H1 (cell line): ENCODE measurements around the gene TPH2. TPM values are rescaled to one million over a fixed set of nuclear protein-coding genes. Genes with fewer than 3 reads are reported as not detected.

ENCODE experiments used
- CTCF ChIA-PET: fragments of 300-600 bp; sonication (Branson Sonifier 250); formaldehyde crosslinking; loops from one replicate; lab custom pipeline; 2021; ENCODE audit not compliant: partially characterized antibody; lab: Charles Lee
- POLR2A ChIA-PET: fragments of 300-600 bp; sonication (Branson Sonifier 250); formaldehyde crosslinking; loops from one replicate; lab custom pipeline; 2021; ENCODE audit warnings: inconsistent platforms; ENCODE audit not compliant: partially characterized antibody; lab: Charles Lee
- DNase-seq, 2 experiments: peaks; one replicate each; pipeline versions ENCODE4 v3.0.0 to v3.0.0-alpha.2; 2010 to 2022; ENCODE audit warnings: low spot score in 2 of 2, low read depth in 1 of 2, mixed read lengths in 1 of 2
- FAIRE-seq: peaks from 2 replicates; lab custom pipeline; 2011; peaks lifted over from hg19 to GRCh38; lab: Jason Lieb, UNC
- H2AFZ ChIP-seq: 2 replicates; pipeline ENCODE4 v1.8.1; 2012; ENCODE audit warnings: low read length, inconsistent platforms
- H2AK5ac ChIP-seq: 2 replicates; pipeline ENCODE4 v1.6.1; 2013; ENCODE audit warnings: low read depth, low read length
- H2BK120ac ChIP-seq: replicated peaks from 2 replicates; pipeline ENCODE3; 2013; ENCODE audit warnings: low read depth, low read length, inconsistent platforms
- H2BK12ac ChIP-seq: 2 replicates; pipeline ENCODE4 v1.6.1; 2013; ENCODE audit warnings: low read depth, low read length
- H2BK15ac ChIP-seq: 2 replicates; pipeline ENCODE4 v1.6.1; 2013; ENCODE audit warnings: low read length
- H2BK20ac ChIP-seq: 2 replicates; pipeline ENCODE4 v1.6.1; 2013; ENCODE audit warnings: low read length
- H2BK5ac ChIP-seq: 2 replicates; pipeline ENCODE4 v1.6.1; 2013; ENCODE audit warnings: low read depth, low read length
- H3K14ac ChIP-seq: 2 replicates; pipeline ENCODE4 v1.6.1; 2013; ENCODE audit warnings: inconsistent platforms; ENCODE audit not compliant: insufficient read length
- H3K18ac ChIP-seq: 2 replicates; pipeline ENCODE4 v1.6.1; 2013; ENCODE audit warnings: low read length; ENCODE audit errors: extremely low read depth
- H3K23ac ChIP-seq: 2 replicates; pipeline ENCODE4 v1.6.1; 2013; ENCODE audit warnings: inconsistent platforms; ENCODE audit not compliant: insufficient read length
- H3K23me2 ChIP-seq: 2 replicates; pipeline ENCODE4 v1.6.1; 2013; ENCODE audit warnings: low read depth, low read length
- H3K27ac ChIP-seq: 2 replicates; pipeline ENCODE4 v1.6.1; 2011; ENCODE audit warnings: low read depth, low read length, inconsistent platforms
- H3K27me3 ChIP-seq, 4 experiments: replicated peaks in 1 of 4; 1 replicate in 1 of 4; 2 replicates in 3 of 4; pipeline versions ENCODE4 v1.6.1 to v1.8.1; 2011 to 2013; ENCODE audit warnings: low read length in 3 of 4, mild to moderate bottlenecking in 3 of 4, inconsistent platforms in 2 of 4, mixed read lengths in 2 of 4, moderate library complexity in 1 of 4; ENCODE audit not compliant: control insufficient read depth in 3 of 4, insufficient read depth in 3 of 4; ENCODE audit errors: extremely low read depth in 1 of 4
- H3K36me3 ChIP-seq, 4 experiments: 2 replicates each; pipeline versions ENCODE4 v1.6.1 to v1.8.1; 2011 to 2013; ENCODE audit warnings: mild to moderate bottlenecking in 4 of 4, low read length in 3 of 4, moderate library complexity in 2 of 4, control low read depth in 1 of 4, inconsistent platforms in 1 of 4; ENCODE audit not compliant: insufficient read depth in 4 of 4, control insufficient read depth in 2 of 4
- H3K4ac ChIP-seq: replicated peaks from 2 replicates; pipeline ENCODE3; 2013; ENCODE audit warnings: low read length, low read depth, mixed read lengths, inconsistent platforms; ENCODE audit not compliant: insufficient read length
- H3K4me1 ChIP-seq, 4 experiments: replicated peaks in 1 of 4; 1 replicate in 1 of 4; 2 replicates in 3 of 4; pipeline versions ENCODE4 v1.6.1 to v1.8.1; 2011 to 2013; ENCODE audit warnings: low read length in 3 of 4, inconsistent platforms in 2 of 4, mixed read lengths in 1 of 4; ENCODE audit not compliant: insufficient read depth in 4 of 4, control insufficient read depth in 3 of 4
- H3K4me2 ChIP-seq, 2 experiments: 2 replicates each; pipeline versions ENCODE4 v1.6.1 to v1.8.1; 2011 to 2013; ENCODE audit warnings: low read depth in 2 of 2, low read length in 2 of 2, control low read depth in 1 of 2, inconsistent platforms in 1 of 2, mild to moderate bottlenecking in 1 of 2; ENCODE audit not compliant: insufficient read depth in 1 of 2
- H3K4me3 ChIP-seq, 4 experiments: fragments of 200-600, 300-600 bp in 1 of 4; sonication (generic), shearing (Covaris generic), sonication (Bioruptor Twin) in 1 of 4; 2 replicates each; pipeline versions ENCODE4 v1.5.1 to v1.8.1; 2011 to 2016; ENCODE audit warnings: low read length in 4 of 4, low read depth in 3 of 4, control low read depth in 2 of 4, inconsistent platforms in 2 of 4, mild to moderate bottlenecking in 2 of 4, mixed read lengths in 1 of 4, moderate library complexity in 1 of 4; ENCODE audit not compliant: insufficient read depth in 2 of 4; ENCODE audit errors: extremely low read depth in 1 of 4
- H3K56ac ChIP-seq: replicated peaks from 2 replicates; pipeline ENCODE3; 2013; ENCODE audit warnings: low read depth, mild to moderate bottlenecking, mixed read lengths, low read length, inconsistent platforms; ENCODE audit not compliant: insufficient read length
- H3K79me1 ChIP-seq: 2 replicates; pipeline ENCODE4 v1.6.1; 2013; ENCODE audit warnings: low read depth, low read length, control low read depth
- H3K79me2 ChIP-seq, 2 experiments: 2 replicates each; pipeline versions ENCODE4 v1.6.1 to v1.8.1; 2012 to 2013; ENCODE audit warnings: low read length in 2 of 2, mild to moderate bottlenecking in 2 of 2, inconsistent platforms in 1 of 2; ENCODE audit not compliant: insufficient read depth in 2 of 2, control insufficient read depth in 1 of 2
- H3K9ac ChIP-seq, 4 experiments: replicated peaks in 1 of 4; 1 replicate in 1 of 4; 2 replicates in 3 of 4; pipeline versions ENCODE4 v1.6.1 to v1.8.1; 2011 to 2013; ENCODE audit warnings: low read depth in 3 of 4, low read length in 3 of 4, control low read depth in 2 of 4, mild to moderate bottlenecking in 2 of 4, moderate library complexity in 2 of 4, inconsistent platforms in 1 of 4; ENCODE audit errors: extremely low read depth in 1 of 4
- H3K9me3 ChIP-seq, 2 experiments: 2 replicates each; pipeline versions ENCODE4 v1.6.1 to v1.8.1; 2012 to 2013; ENCODE audit warnings: mild to moderate bottlenecking in 2 of 2, moderate library complexity in 2 of 2, control low read depth in 1 of 2, inconsistent platforms in 1 of 2, low read depth in 1 of 2, low read length in 1 of 2, mixed read lengths in 1 of 2; ENCODE audit not compliant: insufficient read depth in 2 of 2
- H4K20me1 ChIP-seq, 2 experiments: replicated peaks in 1 of 2; 2 replicates each; pipeline versions ENCODE3 to v1.8.1; 2011 to 2013; ENCODE audit warnings: inconsistent platforms in 2 of 2, low read length in 2 of 2, mild to moderate bottlenecking in 1 of 2; ENCODE audit not compliant: insufficient read depth in 2 of 2, control insufficient read depth in 1 of 2
- H4K5ac ChIP-seq: 2 replicates; pipeline ENCODE4 v1.6.1; 2013; ENCODE audit warnings: low read length, low read depth, mixed read lengths, inconsistent platforms; ENCODE audit not compliant: insufficient read length
- H4K8ac ChIP-seq: 2 replicates; pipeline ENCODE4 v1.8.0; 2013; ENCODE audit warnings: mild to moderate bottlenecking, moderate library complexity, low read length, inconsistent platforms; ENCODE audit not compliant: insufficient read depth; ENCODE audit errors: extremely low read depth
- H4K91ac ChIP-seq: replicated peaks from 2 replicates; pipeline ENCODE3; 2013; ENCODE audit warnings: low read length, mixed read lengths, inconsistent platforms; ENCODE audit not compliant: insufficient read length
- ATF2 ChIP-seq: IDR thresholded peaks from 2 replicates; pipeline ENCODE4 v1.6.1; 2012; ENCODE audit warnings: low read length, inconsistent platforms
- PHF8 ChIP-seq: fragments of 200-600 bp; sonication (generic); conservative IDR thresholded peaks from 2 replicates; pipeline ENCODE4 v1.7.1; 2012; ENCODE audit warnings: low read depth, mild to moderate bottlenecking, inconsistent platforms, low read length, moderate library complexity
- RAD21 ChIP-seq, 2 experiments: IDR thresholded peaks in 1 of 2; conservative IDR thresholded peaks in 1 of 2; 2 replicates each; pipeline ENCODE4 v1.6.1; 2011; ENCODE audit warnings: low read depth in 2 of 2, low read length in 2 of 2, improper control_type of control experiment in 1 of 2, inconsistent platforms in 1 of 2, mild to moderate bottlenecking in 1 of 2, moderate library complexity in 1 of 2
- USF2 ChIP-seq: IDR thresholded peaks from 2 replicates; pipeline ENCODE4 v1.6.1; 2011; ENCODE audit warnings: low read length, improper control_type of control experiment
- WGBS, 2 experiments: shearing (Covaris generic) in 1 of 2; methylation state at CpG; one replicate each; pipeline versions ENCODE4 v1.1.6 to v1.1.7; 2013 to 2015; ENCODE audit warnings: low lambda C conversion rate in 2 of 2, mixed read lengths in 2 of 2, inconsistent platforms in 1 of 2, low coverage in 1 of 2, missing lambda C conversion rate in 1 of 2; ENCODE audit not compliant: insufficient replicate concordance in 2 of 2, insufficient coverage in 1 of 2, insufficient read length in 1 of 2; ENCODE audit errors: extremely low coverage in 1 of 2, missing lambda C conversion rate in 1 of 2; 5-methylcytosine and 5-hydroxymethylcytosine counted together
- polyA plus RNA-seq, 7 experiments: library from polyadenylated mRNA; depleted of rRNA in 3 of 7; stranded (reverse) in 5 of 7; unstranded in 2 of 7; fragments of >200 nt in 5 of 7; fragments of 200-250 nt in 2 of 7; gene quantifications; 1 replicate in 5 of 7; 2 replicates in 1 of 7; 4 replicates in 1 of 7; pipeline versions ENCODE4 v1.2.1 to v1.2.3, GENCODE V29; 2011 to 2013; ENCODE audit warnings: missing spikeins in 2 of 7, mixed read lengths in 2 of 7
- total RNA-seq: library from RNA; stranded (reverse); fragmentation: NEBNext Ultra II Directional; extraction: Animal tissue kit (Norgen Biotek cat#: 25700); gene quantifications from 2 replicates; pipeline ENCODE4 v1.2.1, GENCODE V29; 2021

TPH2 gene
- total and polyA plus RNA-seq, 2 of the 8 experiments (the other 6 are each of a cell fraction or from before 2014, with no cell fraction given): 0.57 to 1.1 TPM

GRCh38 chr12:72000969-72001648 is 62.5 kb downstream of the TPH2 start:
- ChIA-PET CTCF (interaction anchor here (0.9 to 2.9 kb wide), 2 partner anchors 16 to 57 kb away, joined by 3 to 8 read pairs; no protein-coding TSS in a partner anchor), POLR2A (no interaction called here)
- no peak overlapping the region for H3K4me3 ChIP-seq
- H3K27ac ChIP-seq: no peak overlapping the region
- H2AK5ac ChIP-seq: no peak overlapping the region
- H3K18ac ChIP-seq: no peak overlapping the region
- no peak overlapping the region for H2BK15ac ChIP-seq
- no peaks in the 10 kb centered on the region for H3K36me3 ChIP-seq
- TF ChIP-seq USF2 (no peak), PHF8 (no peak), RAD21 (IDR thresholded peaks at IDR 0.05 in 1 of 2, conservative IDR thresholded peaks at IDR 0.05 in 1 of 2; ENCODE audit: low read depth in 2 of 2, low read length in 2 of 2) (no peak), ATF2 (no peak)
- TF ChIP-seq, all 59 proteins: peak for 0
- no peaks in the 10 kb centered on the region for H3K79me2 ChIP-seq
- no peak overlapping the region for H4K5ac ChIP-seq
- no peak overlapping the region for H3K4me2 ChIP-seq
- no peak overlapping the region for H4K8ac ChIP-seq
- H3K56ac ChIP-seq: no peak overlapping the region
- no peak overlapping the region for H3K4ac ChIP-seq
- no peak overlapping the region for H3K23ac ChIP-seq
- no peak overlapping the region for H3K9ac ChIP-seq
- H3K27me3 ChIP-seq: no peaks in the 10 kb centered on the region
- DNase-seq (no peak), FAIRE-seq (no peak)
- H4K20me1 ChIP-seq: no peaks in the 10 kb centered on the region
- H3K9me3 ChIP-seq: no peaks in the 10 kb centered on the region
- no peaks in the 10 kb centered on the region for H3K79me1 ChIP-seq
- H2BK120ac ChIP-seq: no peak overlapping the region
- no peak overlapping the region for H3K14ac ChIP-seq
- H2BK5ac ChIP-seq: no peak overlapping the region
- H3K23me2 ChIP-seq: no peaks in the 10 kb centered on the region
- no peak overlapping the region for H2BK12ac ChIP-seq
- H4K91ac ChIP-seq: no peak overlapping the region
- no peak overlapping the region for H2AFZ ChIP-seq
- WGBS, 2 experiments: 88% methylated on average over 9 of the region's 9 CpGs; no CpG with 5 or more reads in 1 of the 2 experiments
- no peak overlapping the region for H2BK20ac ChIP-seq
- no peaks in the 10 kb centered on the region for H3K4me1 ChIP-seq
